Loucy (cell line): Measurements from ENCODE around the gene TMEM204.

Source experiments
- EZH2phosphoT487 ChIP-seq: fragments of 200-600 bp; IDR thresholded peaks from 2 replicates; pipeline ENCODE4 v1.6.1; 2018; ENCODE audit warnings: antibody characterized with exemption, mild to moderate bottlenecking, moderate library complexity, borderline replicate concordance
- TF ChIP-seq, protein P1 (sequence below): fragments of 200-600 bp; sonication (generic); conservative IDR thresholded peaks from 2 replicates; pipeline ENCODE4 v1.5.1; 2014; ENCODE audit warnings: mild to moderate bottlenecking, antibody characterized with exemption, low read length

- TF ChIP-seq, protein P1, sequence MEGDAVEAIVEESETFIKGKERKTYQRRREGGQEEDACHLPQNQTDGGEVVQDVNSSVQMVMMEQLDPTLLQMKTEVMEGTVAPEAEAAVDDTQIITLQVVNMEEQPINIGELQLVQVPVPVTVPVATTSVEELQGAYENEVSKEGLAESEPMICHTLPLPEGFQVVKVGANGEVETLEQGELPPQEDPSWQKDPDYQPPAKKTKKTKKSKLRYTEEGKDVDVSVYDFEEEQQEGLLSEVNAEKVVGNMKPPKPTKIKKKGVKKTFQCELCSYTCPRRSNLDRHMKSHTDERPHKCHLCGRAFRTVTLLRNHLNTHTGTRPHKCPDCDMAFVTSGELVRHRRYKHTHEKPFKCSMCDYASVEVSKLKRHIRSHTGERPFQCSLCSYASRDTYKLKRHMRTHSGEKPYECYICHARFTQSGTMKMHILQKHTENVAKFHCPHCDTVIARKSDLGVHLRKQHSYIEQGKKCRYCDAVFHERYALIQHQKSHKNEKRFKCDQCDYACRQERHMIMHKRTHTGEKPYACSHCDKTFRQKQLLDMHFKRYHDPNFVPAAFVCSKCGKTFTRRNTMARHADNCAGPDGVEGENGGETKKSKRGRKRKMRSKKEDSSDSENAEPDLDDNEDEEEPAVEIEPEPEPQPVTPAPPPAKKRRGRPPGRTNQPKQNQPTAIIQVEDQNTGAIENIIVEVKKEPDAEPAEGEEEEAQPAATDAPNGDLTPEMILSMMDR: no peak
- TF ChIP-seq EZH2phosphoT487: no peak
Measured at GRCh38 chr16:1557074-1557473, 23.6 kb downstream of the TMEM204 start.
